Activated CD4-positive, alpha-beta memory T cell treated with anti-CD3 and anti-CD28 coated beads for 36 hours (primary cell): Measurements from ENCODE around the gene CRYZ. TPM values are rescaled to one million over a fixed set of nuclear protein-coding genes. Genes with fewer than 3 reads are reported as not detected.
"Not testable (repeated sequence)": the region's sequence is repeated elsewhere in the genome, so short reads cannot be mapped to it uniquely, and the experiment has no call there.

ENCODE experiments used
- CTCF ChIA-PET: fragments of 350-600 bp; sonication (Branson Sonifier 250); formaldehyde crosslinking; loops from one replicate; lab custom pipeline; 2021; ENCODE audit warnings: antibody characterized with exemption, inconsistent platforms; lab: Charles Lee
- POLR2A ChIA-PET: fragments of 350-600 bp; sonication (Branson Sonifier 250); formaldehyde crosslinking; loops from one replicate; lab custom pipeline; 2021; ENCODE audit warnings: antibody characterized with exemption; lab: Charles Lee
- DNase-seq: peaks from one replicate; pipeline ENCODE4 v3.0.0-alpha.2; 2020
- H3K27ac Mint-ChIP-seq: one replicate; pipeline ENCODE4 v1.8.0; 2021; ENCODE audit warnings: mixed read lengths
- H3K27me3 Mint-ChIP-seq: one replicate; pipeline ENCODE4 v1.8.0; 2021; ENCODE audit warnings: mixed read lengths
- H3K36me3 Mint-ChIP-seq: one replicate; pipeline ENCODE4 v1.8.0; 2021; ENCODE audit warnings: mixed read lengths
- H3K4me1 Mint-ChIP-seq: one replicate; pipeline ENCODE4 v1.8.0; 2021; ENCODE audit warnings: low read depth, mixed read lengths
- H3K4me3 Mint-ChIP-seq: one replicate; pipeline ENCODE4 v1.8.0; 2021; ENCODE audit warnings: mild to moderate bottlenecking, mixed read lengths
- H3K9me3 Mint-ChIP-seq: one replicate; pipeline ENCODE4 v1.8.0; 2021; ENCODE audit warnings: mixed read lengths
- intact Hi-C: fragments of 100-400 bp; cut with micrococcal nuclease; formaldehyde crosslinking; loops from one replicate; pipeline ENCODE4 v1.15.1; 2023
- total RNA-seq, 2 experiments: library from RNA; stranded (reverse); gene quantifications; one replicate each; pipeline ENCODE4 v1.2.3, GENCODE V29; 2021

The CRYZ gene
- total RNA-seq, 2 experiments from 2014 or later, result 22.0 to 22.5 TPM

DNA sequence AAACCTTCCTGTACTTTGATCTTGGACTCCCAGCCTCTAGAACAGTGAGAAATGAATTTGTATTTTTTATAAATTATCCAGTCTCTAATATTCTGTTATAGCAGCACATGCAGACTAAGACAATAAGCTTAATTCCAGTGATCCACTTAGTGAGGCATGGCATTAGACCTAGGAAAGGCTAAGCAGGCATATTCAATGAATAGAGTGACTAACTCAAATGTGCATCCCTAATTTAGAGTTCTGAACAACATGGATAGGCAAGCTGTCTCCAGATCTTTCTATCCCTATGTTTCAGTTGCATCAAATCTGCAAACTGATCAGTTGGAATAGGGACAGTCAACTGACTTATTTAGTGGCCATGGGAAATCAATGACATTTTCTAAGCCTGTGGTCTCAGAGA, 54.9 kb downstream of the CRYZ start:
- ChIA-PET CTCF (interaction anchor here (1.2 kb wide), 1 partner anchor 12 kb away, joined by 8 read pairs; no protein-coding TSS in a partner anchor), POLR2A (no interaction called here)
- intact Hi-C loops, result no loop called here
- H3K27me3 Mint-ChIP-seq, result peaks cover 28% of the 10 kb centered on the region
- H3K4me3 Mint-ChIP-seq, result no peak overlapping the region
- no peak for DNase-seq
- H3K4me1 Mint-ChIP-seq, result peaks cover 5% of the 10 kb centered on the region
- H3K27ac Mint-ChIP-seq, result no peak overlapping the region
- no peaks in the 10 kb centered on the region for H3K9me3 Mint-ChIP-seq
- no peaks in the 10 kb centered on the region for H3K36me3 Mint-ChIP-seq

GRCh38 chr1:74674278-74675048, 58.4 kb downstream of the CRYZ start:
- no peaks in the 10 kb centered on the region for H3K4me1 Mint-ChIP-seq
- ChIA-PET POLR2A (no interaction called here), CTCF (interaction anchor here (1.1 kb wide), 1 partner anchor 15 kb away, joined by 5 read pairs; no protein-coding TSS in a partner anchor)
- intact Hi-C loops, result no loop called here
- H3K9me3 Mint-ChIP-seq, result peaks cover 10% of the 10 kb centered on the region
- H3K36me3 Mint-ChIP-seq, result no peaks in the 10 kb centered on the region
- no peak for DNase-seq
- no peak overlapping the region for H3K27ac Mint-ChIP-seq
- peaks cover 33% of the 10 kb centered on the region for H3K27me3 Mint-ChIP-seq
- H3K4me3 Mint-ChIP-seq, result no peak overlapping the region

DNA sequence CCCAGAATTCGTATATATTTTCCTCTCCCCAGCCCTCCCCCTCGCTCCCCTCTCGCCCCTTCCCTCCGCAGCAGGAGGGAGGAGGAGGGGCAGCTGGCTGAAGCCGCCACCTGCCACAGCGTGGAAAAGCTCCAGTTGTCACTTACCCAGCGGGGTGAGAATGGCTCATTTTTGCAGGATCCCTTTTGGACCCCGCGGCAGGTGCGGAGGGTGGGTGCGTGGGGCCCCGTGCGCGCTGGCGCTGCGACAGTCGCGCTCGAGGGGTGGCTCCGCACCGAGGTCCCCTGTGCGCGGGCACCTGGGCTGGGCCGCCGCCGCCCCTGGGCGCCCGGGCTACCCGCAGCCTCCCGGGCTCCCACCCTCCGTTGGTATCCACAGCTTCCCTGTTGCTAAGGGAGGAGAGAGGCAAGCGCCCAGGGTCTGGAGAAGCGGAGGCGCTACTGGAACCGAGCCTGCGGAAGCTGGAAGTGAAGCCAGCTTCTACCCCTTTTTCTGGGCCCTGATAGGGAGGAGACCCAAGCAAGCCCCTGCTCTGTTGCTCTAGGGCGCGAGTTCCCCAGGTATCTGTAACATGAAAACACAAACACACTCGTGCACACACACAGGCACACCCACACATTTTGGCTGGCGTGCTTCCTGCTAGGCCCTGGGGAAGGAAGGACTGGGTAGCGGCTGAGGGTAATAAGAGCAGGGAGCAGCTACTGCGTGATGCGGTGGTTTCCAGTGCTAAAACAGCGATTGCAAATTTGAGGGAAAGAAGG, 59.3 kb downstream of the CRYZ start, which contains the start of gene ERICH3:
ERICH3 (minus strand) TSS at position 442 of the 761 bp plus-strand sequence; CDS start at position 169, 273 bp downstream.
- Mint-ChIP-seq H3K36me3 (no peaks in the 10 kb centered on the region), H3K4me3 (no peak within 1 kb of the TSS), H3K27me3 (peaks cover 33% of the 10 kb centered on the region), H3K4me1 (no peaks in the 10 kb centered on the region), H3K27ac (no peak within 1 kb of the TSS), H3K9me3 (peaks cover 10% of the 10 kb centered on the region)
- ChIA-PET POLR2A (no interaction called here), CTCF (no interaction called here)
- DNase-seq, result no peak
- intact Hi-C loops, result no loop called here

GRCh38 chr1:74670866-74671265, 62.0 kb downstream of the CRYZ start:
- H3K36me3 Mint-ChIP-seq, POLR2A ChIA-PET, CTCF ChIA-PET, H3K4me1 Mint-ChIP-seq, DNase-seq, H3K4me3 Mint-ChIP-seq, intact Hi-C loops, H3K27ac Mint-ChIP-seq: not testable (repeated sequence)
- peaks cover 10% of the 10 kb centered on the region for H3K9me3 Mint-ChIP-seq
- peaks cover 32% of the 10 kb centered on the region for H3K27me3 Mint-ChIP-seq

Other genes starting within 250 kb of the CRYZ start
- not detected for gene LRRC53, start 220.4 kb downstream of the CRYZ start, total RNA-seq
- not detected for gene ERICH3, start 59.3 kb downstream of the CRYZ start, total RNA-seq
- gene TYW3, start 102 bp upstream of the CRYZ start, total RNA-seq, result 10 to 100 TPM; 29.0 to 30.3 TPM